Vagina (tissue), 2 donors: ENCODE measurements around the gene SEMA3B. TPM values are rescaled to one million over a fixed set of nuclear protein-coding genes. Genes with fewer than 3 reads are reported as not detected.
A peak's percentile ranks its signal among the peaks of the same experiment; 100 is the strongest.
"Not testable (repeated sequence)": the region's sequence is repeated elsewhere in the genome, so short reads cannot be mapped to it uniquely, and the experiment has no call there.

ENCODE experiments used
- DNase-seq, 2 donors: peaks; one replicate each; pipeline ENCODE4 v3.0.0-alpha.2; 2017; ENCODE audit errors: extremely low spot score in 2 of 2
- H3K27ac ChIP-seq: fragments of 200-600 bp; sonication (generic); one replicate; pipeline ENCODE4 v1.5.1; 2019
- H3K27me3 ChIP-seq: fragments of 200-600 bp; sonication (generic); one replicate; pipeline ENCODE4 v1.5.1; 2019
- H3K36me3 ChIP-seq, 2 donors: fragments of 200-600 bp; sonication (generic); one replicate each; pipeline ENCODE4 v1.5.1; 2017 to 2019
- H3K4me1 ChIP-seq: fragments of 200-600 bp; sonication (generic); one replicate; pipeline ENCODE4 v1.5.1; 2019
- H3K4me3 ChIP-seq, 2 donors: fragments of 200-600 bp; sonication (generic); 1 replicate in 1 of 2; 2 replicates in 1 of 2; pipeline ENCODE4 v1.5.1; 2016 to 2019
- H3K9me3 ChIP-seq: fragments of 200-600 bp; sonication (generic); one replicate; pipeline ENCODE4 v1.5.1; 2019
- CTCF ChIP-seq, 3 experiments: fragments of 450-650 bp in 2 of 3; fragments of 200-600 bp in 1 of 3; sonication (generic) in 1 of 3; IDR thresholded peaks; one replicate each; pipeline ENCODE4 v1.5.1; 2017 to 2019; ENCODE audit warnings: antibody characterized with exemption in 3 of 3, mild to moderate bottlenecking in 2 of 3, moderate library complexity in 2 of 3
- POLR2A ChIP-seq, 2 donors: fragments of 450-650 bp; IDR thresholded peaks; one replicate each; pipeline ENCODE4 v1.6.1; 2017; ENCODE audit warnings: antibody characterized with exemption in 2 of 2, mild to moderate bottlenecking in 2 of 2, moderate library complexity in 2 of 2
- POLR2AphosphoS5 ChIP-seq, 2 donors: sonication (generic); formaldehyde crosslinking; IDR thresholded peaks; one replicate each; pipeline ENCODE4 v1.9.0; 2017; ENCODE audit warnings: antibody characterized with exemption in 2 of 2, mild to moderate bottlenecking in 2 of 2, low read depth in 1 of 2; ENCODE audit not compliant: insufficient read depth in 1 of 2
- intact Hi-C: fragments of 100-400 bp; cut with DNase I; formaldehyde crosslinking; loops from one replicate; pipeline ENCODE4 v1.15.1; 2023
- total RNA-seq: library from RNA; depleted of rRNA; stranded (reverse); fragments of >200 nt; gene quantifications from one replicate; pipeline ENCODE4 v1.2.3, GENCODE V29; 2016

SEMA3B gene
- total RNA-seq, 1 donor from 2014 or later: 32.9 TPM

GRCh38 chr3:50269977-50270413, 1.0 kb downstream of the SEMA3B start:
- TF ChIP-seq CTCF (IDR thresholded peaks at IDR 0.05): no peak
- no peak for TF ChIP-seq POLR2A (IDR thresholded peaks at IDR 0.05)
- TF ChIP-seq POLR2AphosphoS5 (IDR thresholded peaks at IDR 0.05; ENCODE audit: insufficient read depth in 1 of 2, low read depth in 1 of 2): no peak
- no peak for DNase-seq
- Histone ChIP-seq H3K27ac (peak overlapping the region; percentile 98), H3K36me3 (no peaks in the 10 kb centered on the region), H3K4me3 (peak overlapping the region; percentile 37 to 40), H3K27me3 (no peaks in the 10 kb centered on the region), H3K9me3 (no peaks in the 10 kb centered on the region), H3K4me1 (peaks cover 97% of the 10 kb centered on the region)
- intact Hi-C loops: loop anchor here (2.0 to 10.0 kb wide), 3 partner anchors 43 to 145 kb away; no protein-coding TSS in a partner anchor

- TF ChIP-seq POLR2A (IDR thresholded peaks at IDR 0.05) (no peak), POLR2AphosphoS5 (IDR thresholded peaks at IDR 0.05; ENCODE audit: insufficient read depth in 1 of 2, low read depth in 1 of 2) (no peak), CTCF (IDR thresholded peaks at IDR 0.05) (no peak)
- Histone ChIP-seq H3K36me3 (no peaks in the 10 kb centered on the region), H3K4me3 (peak overlapping the region; percentile 37 to 40), H3K27ac (peak overlapping the region; percentile 98), H3K4me1 (peaks cover 91% of the 10 kb centered on the region), H3K27me3 (no peaks in the 10 kb centered on the region), H3K9me3 (no peaks in the 10 kb centered on the region)
- intact Hi-C loops: loop anchor here (2.0 to 10.0 kb wide), 3 partner anchors 43 to 146 kb away; no protein-coding TSS in a partner anchor
- no peak for DNase-seq
These were observed 1.7 kb downstream of the SEMA3B start for GRCh38 chr3:50270422-50271224.

GRCh38 chr3:50271314-50271936, 2.5 kb downstream of the SEMA3B start:
- Histone ChIP-seq H3K4me1 (peaks cover 83% of the 10 kb centered on the region), H3K27ac (peak overlapping the region; percentile 98), H3K9me3 (no peaks in the 10 kb centered on the region), H3K4me3 (no peak overlapping the region), H3K36me3 (no peaks in the 10 kb centered on the region), H3K27me3 (no peaks in the 10 kb centered on the region)
- DNase-seq: no peak
- intact Hi-C loops: loop anchor here (2.0 to 10.0 kb wide), 3 partner anchors 44 to 147 kb away; no protein-coding TSS in a partner anchor
- TF ChIP-seq CTCF (IDR thresholded peaks at IDR 0.05): no peak

GRCh38 chr3:50272538-50272910, 3.6 kb downstream of the SEMA3B start:
- Histone ChIP-seq H3K4me1 (peaks cover 72% of the 10 kb centered on the region), H3K27ac (peak overlapping the region; percentile 98)
- not testable (repeated sequence) for H3K27me3 ChIP-seq, H3K36me3 ChIP-seq, DNase-seq, H3K9me3 ChIP-seq, H3K4me3 ChIP-seq
- intact Hi-C loops: loop anchor here (5.0 to 10.0 kb wide), 2 partner anchors 45 to 148 kb away; no protein-coding TSS in a partner anchor

GRCh38 chr3:50272911-50273688, 4.2 kb downstream of the SEMA3B start:
- intact Hi-C loops: loop anchor here (5.0 to 10.0 kb wide), 2 partner anchors 46 to 148 kb away; no protein-coding TSS in a partner anchor
- Histone ChIP-seq H3K4me1 (peaks cover 66% of the 10 kb centered on the region), H3K9me3 (no peaks in the 10 kb centered on the region), H3K4me3 (peak overlapping the region; percentile 23 to 28), H3K36me3 (no peaks in the 10 kb centered on the region), H3K27me3 (no peaks in the 10 kb centered on the region), H3K27ac (peak overlapping the region; percentile 37)
- DNase-seq: no peak
- TF ChIP-seq POLR2AphosphoS5 (IDR thresholded peaks at IDR 0.05; ENCODE audit: insufficient read depth in 1 of 2, low read depth in 1 of 2): peak; percentile 64 to 76
- peak; percentile 91 to 100 (median 99) for TF ChIP-seq CTCF (IDR thresholded peaks at IDR 0.05)
- TF ChIP-seq POLR2A (IDR thresholded peaks at IDR 0.05): no peak
